HEK293 (cell line): ENCODE data around the gene TRIM9.

Experiments
- CTCF ChIA-PET: fragments of 350-600 bp; formaldehyde crosslinking; extraction: SDS; loops from one replicate; lab custom pipeline; 2021; ENCODE audit warnings: antibody characterized with exemption; lab: Yijun Ruan, JAX
- POLR2A ChIA-PET: fragments of 300-600 bp; formaldehyde crosslinking; extraction: SDS; loops from one replicate; lab custom pipeline; 2020; ENCODE audit warnings: antibody characterized with exemption, inconsistent platforms; lab: Yijun Ruan, JAX
- H3K27ac ChIP-seq: fragments of 200-500 bp; sonication (Bioruptor generic); 2 replicates; pipeline ENCODE4 v1.5.1; 2014; ENCODE audit warnings: low read depth, low read length, control low read depth, inconsistent platforms; ENCODE audit errors: extremely low read depth
- H3K36me3 ChIP-seq, 2 experiments: fragments of 200-500 bp in 1 of 2; sonication (Bioruptor generic) in 1 of 2; 1 replicate in 1 of 2; 2 replicates in 1 of 2; pipeline ENCODE4 v1.5.1; 2014 to 2017; ENCODE audit warnings: inconsistent platforms in 2 of 2, low read length in 2 of 2; ENCODE audit not compliant: control insufficient read depth in 2 of 2, insufficient read depth in 1 of 2
- H3K4me1 ChIP-seq: fragments of 200-500 bp; sonication (Bioruptor generic); 2 replicates; pipeline ENCODE4 v1.5.1; 2014; ENCODE audit warnings: mild to moderate bottlenecking, low read length, inconsistent platforms; ENCODE audit not compliant: control insufficient read depth, insufficient read depth
- H3K4me3 ChIP-seq: 2 replicates; pipeline ENCODE4 v1.5.1; 2011; ENCODE audit warnings: low read depth, mild to moderate bottlenecking, control low read depth, low read length, moderate library complexity
- H3K9me3 ChIP-seq: fragments of 200-500 bp; sonication (Bioruptor generic); 2 replicates; pipeline ENCODE4 v1.5.1; 2014; ENCODE audit warnings: low read depth, low read length, inconsistent platforms; ENCODE audit not compliant: control insufficient read depth, insufficient read depth
- EGR2 ChIP-seq: fragments of 450-650 bp; formaldehyde crosslinking; IDR thresholded peaks from 2 replicates; pipeline ENCODE4 v1.5.1; 2016; ENCODE audit warnings: low read depth, missing biosample characterization, missing genetic modification characterization
- HOXD13 ChIP-seq: sonication (generic); formaldehyde crosslinking; IDR thresholded peaks from 2 replicates; pipeline ENCODE4 v1.8.0; 2022; ENCODE audit warnings: missing genetic modification reagents, borderline replicate concordance
- KLF16 ChIP-seq: fragments of 450-650 bp; formaldehyde crosslinking; IDR thresholded peaks from 2 replicates; pipeline ENCODE4 v1.5.1; 2017; ENCODE audit warnings: missing biosample characterization, missing genetic modification characterization
- PRDM10 ChIP-seq: fragments of 450-650 bp; formaldehyde crosslinking; IDR thresholded peaks from 2 replicates; pipeline ENCODE4 v1.5.1; 2016; ENCODE audit warnings: missing biosample characterization, missing genetic modification characterization
- TRIM28 ChIP-seq: IDR thresholded peaks from 2 replicates; pipeline ENCODE4 v1.6.1; 2011; ENCODE audit warnings: low read length, control low read depth, borderline replicate concordance
- ZFHX2 ChIP-seq: fragments of 450-650 bp; formaldehyde crosslinking; conservative IDR thresholded peaks from 2 replicates; pipeline ENCODE4 v1.5.1; 2016; ENCODE audit warnings: missing biosample characterization, missing genetic modification characterization
- ZNF121 ChIP-seq: fragments of 450-650 bp; formaldehyde crosslinking; IDR thresholded peaks from 2 replicates; pipeline ENCODE4 v1.5.1; 2016; ENCODE audit warnings: missing biosample characterization, missing genetic modification characterization
- ZNF18 ChIP-seq: fragments of 450-650 bp; formaldehyde crosslinking; IDR thresholded peaks from 2 replicates; pipeline ENCODE4 v1.5.1; 2016; ENCODE audit warnings: missing biosample characterization, missing genetic modification characterization
- ZNF211 ChIP-seq: fragments of 450-650 bp; formaldehyde crosslinking; IDR thresholded peaks from 2 replicates; pipeline ENCODE4 v1.5.1; 2016; ENCODE audit warnings: low read depth, missing biosample characterization, missing genetic modification characterization
- ZNF350 ChIP-seq: fragments of 450-650 bp; formaldehyde crosslinking; IDR thresholded peaks from 2 replicates; pipeline ENCODE4 v1.5.0; 2017; ENCODE audit warnings: missing biosample characterization, mild to moderate bottlenecking, missing genetic modification characterization
- ZNF473 ChIP-seq: fragments of 450-650 bp; formaldehyde crosslinking; IDR thresholded peaks from 2 replicates; pipeline ENCODE4 v1.5.1; 2017; ENCODE audit warnings: missing biosample characterization, missing genetic modification characterization
- ZNF518A ChIP-seq: fragments of 450-650 bp; formaldehyde crosslinking; conservative IDR thresholded peaks from 2 replicates; pipeline ENCODE4 v1.5.1; 2016; ENCODE audit warnings: low read depth, missing biosample characterization, missing genetic modification characterization
- ZNF600 ChIP-seq: fragments of 450-650 bp; formaldehyde crosslinking; IDR thresholded peaks from 2 replicates; pipeline ENCODE4 v1.5.1; 2016; ENCODE audit warnings: missing biosample characterization, missing genetic modification characterization
- ZNF621 ChIP-seq: fragments of 450-650 bp; formaldehyde crosslinking; IDR thresholded peaks from 2 replicates; pipeline ENCODE4 v1.5.1; 2017; ENCODE audit warnings: missing biosample characterization, missing genetic modification characterization
- ZNF664 ChIP-seq: fragments of 450-650 bp; formaldehyde crosslinking; IDR thresholded peaks from 2 replicates; pipeline ENCODE4 v1.5.1; 2016; ENCODE audit warnings: missing biosample characterization, missing genetic modification characterization
- ZNF777 ChIP-seq: fragments of 450-650 bp; formaldehyde crosslinking; IDR thresholded peaks from 2 replicates; pipeline ENCODE4 v1.5.1; 2017; ENCODE audit warnings: missing biosample characterization, missing genetic modification characterization, borderline replicate concordance

The TRIM9 gene

DNA sequence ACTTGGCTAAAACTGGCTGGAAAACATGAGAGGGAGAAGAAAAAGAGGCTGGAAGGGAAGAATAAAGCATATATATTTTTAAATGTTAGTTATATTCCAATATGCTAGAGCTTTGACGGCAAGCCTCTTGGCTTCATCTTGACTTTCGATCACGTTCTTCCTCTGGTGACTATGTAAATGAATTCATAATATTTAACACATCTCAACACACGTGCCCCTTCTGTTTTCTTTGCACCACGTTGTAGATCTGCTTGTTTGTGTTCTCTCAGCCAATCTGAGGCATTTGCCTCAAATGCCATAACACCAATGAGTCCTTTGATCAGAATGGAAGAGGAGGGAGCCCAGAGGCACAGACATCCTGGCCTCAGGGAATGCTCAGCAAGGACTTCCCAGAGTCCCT, 45.4 kb upstream of the TRIM9 start (continued):
- no peak for TF ChIP-seq ZNF18 (tag by site-specific recombination)
- TF ChIP-seq ZNF121 (tag by site-specific recombination): no peak
- TF ChIP-seq ZNF600 (tag by site-specific recombination): no peak
- no peak for TF ChIP-seq KLF16 (tag by site-specific recombination)
- TF ChIP-seq PRDM10 (tag by site-specific recombination): no peak
- no peak for TF ChIP-seq HOXD13 (CRISPR knock-in tag)
- no peak for TF ChIP-seq ZNF518A (tag by site-specific recombination)
- no peak for TF ChIP-seq ZNF664 (tag by site-specific recombination)

GRCh38 chr14:51139121-51139681, 44.3 kb upstream of the TRIM9 start:
- H3K4me1 ChIP-seq: peaks cover 2% of the 10 kb centered on the region; the same call in 1 of the 2 replicates
- no peak overlapping the region for H3K4me3 ChIP-seq
- H3K27ac ChIP-seq: no peak overlapping the region
- CTCF ChIA-PET: interaction anchor here (0.7 kb wide), 1 partner anchor 93 kb away, joined by 3 read pairs; no protein-coding TSS in a partner anchor
- 0 out of 2 replicates have a peak, but pooled peaks have one; percentile 27 for TF ChIP-seq TRIM28
- TF ChIP-seq EGR2 (tag by site-specific recombination): 0 out of 2 replicates have a peak, but pooled peaks have one; percentile 10
- peak; percentile 30; the same call in 1 of the 2 replicates for TF ChIP-seq ZNF350
- TF ChIP-seq ZNF473 (tag by site-specific recombination): no peak
- TF ChIP-seq ZNF621 (tag by site-specific recombination): no peak
- TF ChIP-seq ZFHX2 (tag by site-specific recombination): peak; percentile 42; the same call in 1 of the 2 replicates
- no peak for TF ChIP-seq ZNF211 (tag by site-specific recombination)
- TF ChIP-seq ZNF777: no peak
- H3K36me3 ChIP-seq: no peaks in the 10 kb centered on the region
- POLR2A ChIA-PET: no interaction called here
- no peaks in the 10 kb centered on the region for H3K9me3 ChIP-seq
